ENCODE results near the gene PDE8B. TPM values are rescaled to one million over a fixed set of nuclear protein-coding genes. Genes with fewer than 3 reads are reported as not detected.

PDE8B gene
- total RNA-seq, 1 experiment from 2014 or later: 1.8 TPM

GRCh38 chr5:77181596-77182304 lies 28.7 kb upstream of the PDE8B start:
- intact Hi-C loops (cut with micrococcal nuclease; ENCODE audit: unreplicated experiment): no loop called here
- TF ChIP-seq EZH2 (IDR thresholded peaks at IDR 0.05; ENCODE audit: low read depth) (no peak), CTCF (conservative IDR thresholded peaks at IDR 0.05) (no peak)
- Histone ChIP-seq H3K36me3 (ENCODE audit: low read depth) (no peaks in the 10 kb centered on the region), H3K27ac (no peak overlapping the region), H3K4me3 (no peak overlapping the region), H3F3A (ENCODE audit: insufficient read depth, low read depth) (no peaks in the 10 kb centered on the region), H4K20me1 (ENCODE audit: insufficient read depth) (no peaks in the 10 kb centered on the region), H3K79me2 (ENCODE audit: low read depth) (no peaks in the 10 kb centered on the region), H3K4me2 (no peak overlapping the region), H3K9me2 (ENCODE audit: insufficient read depth) (no peaks in the 10 kb centered on the region), H3K4me1 (replicated peaks; ENCODE audit: insufficient read depth) (no peaks in the 10 kb centered on the region), H3K9me3 (ENCODE audit: insufficient read depth, low read depth) (no peaks in the 10 kb centered on the region), H2AFZ (no peak overlapping the region), H3K27me3 (ENCODE audit: insufficient read depth, low read depth) (peaks cover 23% of the 10 kb centered on the region; the same call in 1 of the 2 replicates)
- no TSS peak for BruUV-seq (replicated peaks)
- CTCF ChIA-PET: no interaction called here
- DNase-seq: no peak
- POLR2A ChIA-PET (ENCODE audit: unreplicated experiment): interaction anchor here (0.6 kb wide), 1 partner anchor 13 kb away, joined by 4 read pairs; no protein-coding TSS in a partner anchor

GRCh38 chr5:77182367-77182766 lies 28.1 kb upstream of the PDE8B start:
- H3K4me2 ChIP-seq: no peak overlapping the region

GRCh38 chr5:77186652-77187370 lies 23.7 kb upstream of the PDE8B start:
- Histone ChIP-seq H3K4me1 (replicated peaks; ENCODE audit: insufficient read depth) (no peaks in the 10 kb centered on the region), H3F3A (ENCODE audit: insufficient read depth, low read depth) (no peaks in the 10 kb centered on the region), H3K79me2 (ENCODE audit: low read depth) (no peaks in the 10 kb centered on the region), H2AFZ (no peak overlapping the region), H3K36me3 (ENCODE audit: low read depth) (no peaks in the 10 kb centered on the region), H3K4me3 (no peak overlapping the region), H3K9me2 (ENCODE audit: insufficient read depth) (no peaks in the 10 kb centered on the region), H4K20me1 (ENCODE audit: insufficient read depth) (no peaks in the 10 kb centered on the region), H3K27ac (no peak overlapping the region), H3K27me3 (ENCODE audit: insufficient read depth, low read depth) (peaks cover 9% of the 10 kb centered on the region; the same call in 1 of the 2 replicates), H3K4me2 (no peak overlapping the region), H3K9me3 (ENCODE audit: insufficient read depth, low read depth) (no peaks in the 10 kb centered on the region)
- ChIA-PET POLR2A (ENCODE audit: unreplicated experiment) (no interaction called here), CTCF (no interaction called here)
- BruUV-seq (replicated peaks): no TSS peak
- no peak for DNase-seq
- TF ChIP-seq CTCF (conservative IDR thresholded peaks at IDR 0.05) (no peak), EZH2 (IDR thresholded peaks at IDR 0.05; ENCODE audit: low read depth) (no peak)
- intact Hi-C loops (cut with micrococcal nuclease; ENCODE audit: unreplicated experiment): no loop called here

More at GRCh38 chr5:77182367-77182766, 28.1 kb upstream of the PDE8B start:
- Histone ChIP-seq H3K4me3 (no peak overlapping the region), H3K9me2 (ENCODE audit: insufficient read depth) (no peaks in the 10 kb centered on the region), H3K27ac (no peak overlapping the region), H2AFZ (no peak overlapping the region), H3K4me1 (replicated peaks; ENCODE audit: insufficient read depth) (no peaks in the 10 kb centered on the region), H4K20me1 (ENCODE audit: insufficient read depth) (no peaks in the 10 kb centered on the region), H3K79me2 (ENCODE audit: low read depth) (no peaks in the 10 kb centered on the region), H3K27me3 (ENCODE audit: insufficient read depth, low read depth) (peaks cover 23% of the 10 kb centered on the region; the same call in 1 of the 2 replicates), H3K9me3 (ENCODE audit: insufficient read depth, low read depth) (no peaks in the 10 kb centered on the region), H3F3A (ENCODE audit: insufficient read depth, low read depth) (no peaks in the 10 kb centered on the region), H3K36me3 (ENCODE audit: low read depth) (no peaks in the 10 kb centered on the region)
- ChIA-PET POLR2A (ENCODE audit: unreplicated experiment) (interaction anchor here (0.6 kb wide), 1 partner anchor 14 kb away, joined by 4 read pairs; no protein-coding TSS in a partner anchor), CTCF (no interaction called here)
- intact Hi-C loops (cut with micrococcal nuclease; ENCODE audit: unreplicated experiment): no loop called here
- TF ChIP-seq EZH2 (IDR thresholded peaks at IDR 0.05; ENCODE audit: low read depth): no peak
- TF ChIP-seq CTCF (conservative IDR thresholded peaks at IDR 0.05): no peak
- DNase-seq: no peak
- BruUV-seq (replicated peaks): no TSS peak
